RPMI8226 (cell line): ENCODE measurements around the gene PRR15L.

Experiments used
- DNase-seq: peaks from one replicate; pipeline ENCODE4 v3.0.0-alpha.2; 2015

Gene PRR15L

DNA sequence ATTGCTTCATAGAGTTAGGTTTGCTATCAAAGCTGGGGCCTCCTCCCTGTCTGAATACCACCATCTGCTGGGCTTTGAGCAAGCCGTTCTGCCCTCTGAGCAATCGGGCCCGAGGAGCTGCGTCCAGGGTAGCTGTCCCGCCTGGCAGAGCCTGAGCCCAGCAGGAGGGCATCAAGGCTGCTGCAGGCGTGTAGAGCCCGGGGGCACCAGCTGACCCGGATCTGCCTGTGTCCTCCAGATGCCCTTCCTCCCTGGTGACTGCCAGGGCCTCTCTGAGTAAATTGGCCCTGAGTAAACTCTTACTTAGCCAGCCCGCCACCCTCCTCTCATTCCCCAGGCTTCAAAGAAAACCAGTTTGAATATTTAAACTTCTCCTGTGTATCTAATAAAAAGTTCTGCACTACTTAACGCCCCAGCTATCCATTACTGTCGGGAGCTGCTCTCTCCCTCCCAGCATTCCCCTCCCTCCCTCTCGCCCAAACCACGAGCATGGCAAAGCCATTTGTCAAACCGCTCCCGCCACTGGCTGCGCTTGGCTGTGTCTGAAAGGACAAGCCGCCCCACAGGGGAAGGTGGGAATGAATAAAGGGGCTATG lies 29.7 kb upstream of the PRR15L start:
- DNase-seq, result no peak

DNA sequence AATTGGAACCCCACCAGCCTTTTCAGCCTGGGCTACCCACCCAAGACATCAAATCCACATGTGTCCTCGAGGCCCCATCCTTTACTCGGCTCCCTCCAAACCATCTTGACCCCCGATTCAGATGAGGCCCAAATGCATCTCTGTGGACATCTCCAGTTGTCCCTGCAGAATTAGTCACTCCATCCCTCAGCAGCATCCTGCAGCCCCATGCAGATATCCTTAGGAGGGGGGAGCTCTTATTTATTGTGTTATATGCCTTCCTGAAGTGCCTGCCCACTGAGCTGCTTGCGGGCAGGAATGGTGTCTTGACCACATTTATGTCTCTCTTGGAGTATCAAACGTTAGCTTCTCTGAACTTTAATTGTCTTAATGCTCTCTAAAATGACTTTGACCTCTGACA lies 28.8 kb upstream of the PRR15L start:
- no peak for DNase-seq

DNA sequence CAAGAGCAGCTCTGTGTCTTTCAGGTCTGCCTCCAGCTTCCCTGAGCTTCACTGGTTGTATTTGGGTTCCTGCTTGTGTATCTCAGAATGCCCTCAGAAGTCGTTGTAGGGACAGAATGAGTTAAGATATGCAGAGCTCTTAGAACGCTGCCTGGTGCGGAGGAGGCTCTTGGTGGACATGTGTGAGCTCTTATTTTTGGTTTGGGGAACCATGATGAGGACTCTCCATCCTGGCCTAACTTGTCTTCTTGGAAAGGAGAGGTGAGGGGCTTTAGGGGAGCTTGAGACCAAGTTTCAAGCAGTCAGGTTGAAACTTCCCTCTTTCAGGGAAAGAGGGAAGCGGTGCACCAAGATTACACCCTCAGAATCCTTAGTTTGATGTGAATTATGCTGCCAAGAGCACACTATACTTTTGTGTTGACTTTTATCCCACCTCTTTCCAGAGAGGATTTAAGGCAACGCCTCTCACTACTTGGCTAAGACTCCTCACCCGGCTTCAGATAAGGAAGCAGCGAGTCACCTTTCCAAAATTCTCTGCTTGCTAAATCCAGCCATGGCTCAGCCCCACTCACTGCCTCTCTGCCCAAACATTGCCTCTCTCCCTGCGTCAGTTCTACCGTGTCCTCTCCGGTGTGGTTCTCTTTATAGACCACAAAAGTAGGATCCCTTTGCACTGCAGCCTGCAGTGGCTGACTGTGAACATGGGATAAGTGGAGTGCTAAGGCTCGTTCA lies 26.0 kb upstream of the PRR15L start:
- no peak for DNase-seq

DNA sequence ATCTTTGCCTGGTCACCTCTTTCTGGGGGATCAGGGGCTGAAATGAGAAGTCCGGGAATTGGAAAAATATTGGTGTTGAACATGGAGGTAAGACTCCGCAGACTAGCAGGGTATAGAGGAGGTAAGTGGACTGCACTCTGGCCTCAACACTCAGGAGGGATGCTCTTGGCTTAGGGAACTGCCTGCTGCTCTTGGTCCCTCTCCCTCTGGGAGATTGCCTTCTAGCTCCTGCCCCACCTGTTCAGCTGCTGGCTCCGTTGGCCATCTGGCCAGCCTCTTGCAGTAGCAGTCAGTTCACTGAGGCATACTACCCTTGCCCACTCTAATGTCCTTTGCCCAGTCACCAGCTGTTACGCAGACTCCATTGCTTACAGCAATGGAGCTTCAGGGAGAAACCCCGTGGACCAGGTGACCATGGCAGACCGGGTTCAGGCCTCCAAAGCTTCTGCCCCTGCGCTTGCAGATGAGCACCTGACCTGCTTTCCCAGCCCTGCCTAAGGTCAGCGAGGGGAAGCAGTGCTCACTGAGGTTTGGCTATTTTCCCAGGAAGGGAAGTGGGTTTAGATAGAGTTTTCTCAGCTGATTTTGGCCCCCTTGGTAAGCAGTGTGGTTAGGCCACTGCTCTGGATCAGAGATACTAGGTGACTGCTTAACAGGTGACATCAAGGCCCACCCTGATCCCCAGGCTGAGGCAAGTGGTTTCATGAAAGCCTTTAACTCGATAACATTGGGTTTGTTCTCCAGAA lies 25.1 kb upstream of the PRR15L start:
- DNase-seq, result no peak

DNA sequence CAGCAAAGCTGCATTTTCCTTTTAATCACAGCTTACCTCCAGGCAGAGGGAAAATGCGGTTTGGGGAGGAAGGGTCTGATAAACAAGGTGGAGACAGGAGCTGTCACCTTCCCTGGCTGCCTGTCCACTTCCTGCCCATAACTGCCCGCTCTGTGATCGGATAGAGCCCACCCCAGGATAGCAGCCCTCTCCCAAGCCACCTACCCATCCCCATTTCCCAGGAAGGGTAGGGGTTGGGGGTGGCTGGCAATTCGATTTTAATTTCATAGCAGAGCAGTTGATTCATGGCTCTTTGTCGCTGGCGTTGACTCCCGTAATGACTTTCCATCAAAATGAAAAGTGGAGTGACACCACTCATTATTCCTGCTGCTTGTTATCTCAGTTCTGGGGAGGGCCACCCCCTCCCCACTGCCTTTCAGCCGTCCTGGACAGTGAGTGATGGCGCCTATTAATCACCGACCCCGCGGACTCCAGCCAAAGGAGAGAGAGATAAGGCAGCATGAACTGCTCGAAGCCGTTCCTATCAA lies 24.5 kb upstream of the PRR15L start:
- DNase-seq, result no peak

DNA sequence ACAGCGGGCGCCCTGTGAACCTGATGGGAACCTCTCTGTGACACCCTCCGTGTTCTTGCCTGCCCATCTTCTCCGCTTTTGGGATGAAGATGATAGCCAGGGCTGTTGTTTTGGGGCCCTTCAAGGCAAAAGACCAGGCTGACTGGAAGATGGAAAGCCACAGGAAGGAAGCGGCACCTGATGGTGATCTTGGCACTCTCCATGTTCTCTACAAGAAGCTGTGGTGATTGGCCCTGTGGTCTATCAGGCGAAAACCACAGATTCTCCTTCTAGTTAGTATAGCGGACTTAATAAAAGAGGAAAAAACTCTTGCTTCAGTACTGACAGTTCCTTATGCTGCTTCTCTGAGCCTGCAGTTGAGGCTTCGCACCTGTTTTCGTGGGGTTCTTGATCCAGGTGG lies 23.8 kb upstream of the PRR15L start:
- no peak for DNase-seq

DNA sequence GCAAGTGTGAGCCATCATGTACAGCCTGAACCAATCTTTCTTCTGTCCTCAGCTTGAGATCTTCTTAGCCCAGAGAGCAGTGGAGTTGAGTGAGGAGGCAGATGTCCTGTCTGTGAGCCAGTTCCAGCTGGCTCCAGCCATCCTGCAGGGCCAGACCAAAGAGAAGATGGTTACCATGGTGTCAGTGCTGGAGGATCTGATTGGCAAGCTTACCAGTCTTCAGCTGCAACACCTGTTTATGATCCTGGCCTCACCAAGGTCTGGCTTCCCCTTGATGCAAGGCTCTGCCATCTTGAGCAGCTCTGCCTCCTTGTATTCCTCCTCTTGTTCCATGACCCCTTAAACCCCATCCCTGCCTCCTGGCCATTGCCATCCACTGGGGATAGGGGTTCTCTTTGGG lies 22.9 kb upstream of the PRR15L start:
- no peak for DNase-seq

DNA sequence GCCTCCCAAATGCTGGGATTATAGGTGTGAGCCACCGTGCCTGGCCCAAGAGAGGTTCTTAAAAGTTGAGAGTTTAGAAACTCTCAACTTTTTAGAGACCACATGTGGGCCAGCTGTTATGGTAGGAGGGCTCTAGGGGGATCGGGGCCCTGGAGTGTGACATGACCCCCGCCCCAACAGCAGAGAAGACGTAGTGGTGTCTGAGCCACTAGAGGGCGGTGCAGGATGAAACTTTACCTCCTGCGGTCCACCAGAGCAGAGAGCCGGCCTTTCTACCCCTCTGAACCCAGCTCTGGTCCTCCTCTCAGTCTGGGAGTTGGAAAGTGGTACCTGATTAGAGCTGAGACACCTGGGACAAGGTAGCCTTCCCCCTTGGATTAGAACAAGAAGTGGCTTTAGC lies 20.6 kb upstream of the PRR15L start:
- DNase-seq, result peak; percentile 47

DNA sequence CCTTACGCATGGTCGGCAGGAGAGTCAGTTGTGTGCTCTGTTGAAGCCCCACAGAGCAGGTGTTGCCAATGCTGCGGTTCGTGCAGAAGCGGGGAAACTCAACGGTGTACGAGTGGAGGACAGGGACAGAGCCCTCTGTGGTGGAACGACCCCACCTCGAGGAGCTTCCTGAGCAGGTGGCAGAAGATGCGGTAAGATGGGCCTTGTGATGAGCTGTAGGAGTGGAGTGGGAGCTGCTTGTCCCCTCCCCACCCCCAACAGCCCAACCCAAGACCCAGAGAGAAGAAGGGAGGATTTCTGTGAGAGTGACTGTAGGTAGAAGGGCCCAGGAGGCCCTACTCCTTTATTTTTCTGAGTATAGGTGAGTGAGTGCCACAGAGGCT lies 18.1 kb upstream of the PRR15L start:
- DNase-seq, result no peak

DNA sequence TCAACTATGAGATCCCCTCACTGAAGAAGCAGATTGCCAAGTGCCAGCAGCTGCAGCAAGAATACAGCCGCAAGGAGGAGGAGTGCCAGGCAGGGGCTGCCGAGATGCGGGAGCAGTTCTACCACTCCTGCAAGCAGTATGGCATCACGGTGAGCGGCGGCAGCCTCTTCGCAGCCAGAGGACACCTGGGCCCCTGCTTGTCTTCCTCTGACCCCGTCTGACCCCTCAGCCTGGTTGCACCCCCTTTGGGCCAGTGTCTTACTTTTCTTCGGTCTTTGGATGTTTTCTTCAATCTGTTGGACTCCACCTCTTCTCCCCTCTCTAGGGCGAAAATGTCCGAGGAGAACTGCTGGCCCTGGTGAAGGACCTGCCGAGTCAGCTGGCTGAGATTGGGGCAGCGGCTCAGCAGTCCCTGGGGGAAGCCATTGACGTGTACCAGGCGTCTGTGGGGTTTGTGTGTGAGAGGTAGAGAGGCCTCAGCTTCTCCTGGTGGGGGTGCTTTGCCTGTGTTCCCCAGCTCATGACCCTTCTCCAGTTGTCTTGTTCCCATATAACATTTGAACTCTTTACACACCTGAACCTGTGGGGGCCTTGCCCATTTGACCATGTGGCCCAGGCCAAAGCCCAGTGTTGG lies 17.6 kb upstream of the PRR15L start:
- DNase-seq, result no peak

DNA sequence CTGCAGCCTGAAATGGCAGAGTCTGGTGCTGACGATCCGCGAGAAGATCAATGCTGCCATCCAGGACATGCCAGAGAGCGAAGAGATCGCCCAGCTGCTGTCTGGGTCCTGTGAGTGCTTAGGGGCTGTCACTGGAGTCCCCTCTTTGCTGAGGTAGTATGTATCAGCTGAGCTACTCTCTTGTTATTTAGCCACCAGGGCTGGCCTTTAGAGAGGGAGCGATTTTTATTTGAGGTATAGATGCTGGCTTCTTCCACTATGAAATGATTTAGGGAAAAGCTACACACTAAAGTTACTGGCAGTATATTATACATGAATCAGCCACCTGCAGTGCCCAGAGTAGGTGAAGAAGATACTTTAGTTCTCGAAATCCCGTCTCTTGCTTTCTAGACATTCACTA lies 15.9 kb upstream of the PRR15L start:
- DNase-seq, result no peak

DNA sequence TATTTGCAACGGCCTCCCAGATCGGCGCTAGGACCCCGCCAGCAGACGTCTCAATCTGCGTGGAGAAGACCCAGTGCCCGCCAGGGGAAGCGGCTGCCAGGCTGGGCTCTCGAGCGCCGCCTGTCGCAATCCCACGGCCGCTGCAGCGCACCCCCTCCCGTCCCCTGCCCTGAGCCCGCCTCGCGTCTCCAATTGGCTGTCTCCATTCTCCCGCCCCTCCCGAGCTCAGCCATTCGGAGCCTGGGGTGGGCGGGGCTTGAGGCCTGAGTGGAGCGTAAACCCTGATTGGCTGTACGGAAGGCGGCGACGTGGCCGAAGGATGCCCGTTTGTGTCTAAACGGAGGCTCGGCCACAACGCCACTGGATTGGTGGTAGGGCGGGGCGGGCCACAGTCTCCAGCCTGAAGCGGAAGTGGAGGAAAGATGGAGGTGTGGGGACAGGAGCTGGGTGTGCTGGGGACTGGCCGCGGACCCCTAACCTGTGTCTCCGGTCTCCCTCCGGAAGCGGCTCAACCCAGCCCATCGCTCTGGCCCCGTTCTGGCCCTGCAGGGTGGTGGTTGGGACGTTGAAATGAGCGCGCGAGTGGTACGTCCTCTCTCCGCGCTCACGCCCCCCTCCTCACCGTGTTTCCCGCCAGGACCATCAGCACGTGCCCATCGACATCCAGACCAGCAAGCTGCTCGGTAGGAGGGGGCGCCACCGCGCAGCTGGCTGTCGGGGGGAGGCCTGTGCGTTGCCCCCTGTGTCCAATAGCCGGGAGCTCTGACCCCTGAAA lies 13.2 kb upstream of the PRR15L start, which contains the start of gene CDK5RAP3:
TSS of gene CDK5RAP3 (plus strand) at position 389 of the 775 bp plus-strand sequence. CDS start at position 423, 34 bp downstream.
- DNase-seq, result peak; percentile 100

DNA sequence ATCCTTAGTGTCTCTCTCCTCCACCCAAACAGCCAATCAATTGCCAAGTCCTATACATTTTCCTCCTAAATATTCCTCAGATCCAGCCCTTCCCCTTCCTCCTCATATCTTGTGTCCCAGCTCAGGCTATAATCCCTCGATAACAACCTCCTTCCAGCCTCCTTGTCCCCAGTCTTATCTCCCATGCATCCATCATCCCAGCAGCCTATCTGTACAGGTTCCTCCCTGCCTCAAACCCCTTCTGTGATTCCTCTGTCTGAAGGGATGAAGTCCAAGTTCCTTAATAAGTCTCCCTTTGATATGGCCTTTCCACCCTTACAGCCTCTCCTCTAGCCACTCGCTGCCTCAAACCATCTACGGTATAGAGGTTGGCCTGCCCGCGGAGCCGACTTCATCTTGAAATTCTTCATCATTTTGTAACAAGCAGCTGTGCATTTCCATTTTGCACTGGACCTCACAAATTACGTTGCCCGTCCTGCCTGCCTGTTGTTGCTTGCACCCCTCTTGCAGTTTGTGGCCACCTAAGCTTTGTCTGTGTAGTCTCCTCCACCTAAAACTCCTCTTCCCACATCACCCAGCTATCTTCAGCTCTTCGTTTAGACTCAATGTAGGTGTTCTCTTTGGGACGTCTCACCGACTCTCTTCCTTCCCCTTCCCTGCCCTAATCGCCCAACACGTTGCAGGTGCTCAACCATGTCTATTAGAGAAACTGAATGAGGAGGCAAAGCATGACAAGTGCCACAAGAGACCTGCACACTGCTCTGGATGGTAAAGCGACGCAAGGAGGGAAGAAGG lies 12.4 kb upstream of the PRR15L start:
- DNase-seq, result no peak

DNA sequence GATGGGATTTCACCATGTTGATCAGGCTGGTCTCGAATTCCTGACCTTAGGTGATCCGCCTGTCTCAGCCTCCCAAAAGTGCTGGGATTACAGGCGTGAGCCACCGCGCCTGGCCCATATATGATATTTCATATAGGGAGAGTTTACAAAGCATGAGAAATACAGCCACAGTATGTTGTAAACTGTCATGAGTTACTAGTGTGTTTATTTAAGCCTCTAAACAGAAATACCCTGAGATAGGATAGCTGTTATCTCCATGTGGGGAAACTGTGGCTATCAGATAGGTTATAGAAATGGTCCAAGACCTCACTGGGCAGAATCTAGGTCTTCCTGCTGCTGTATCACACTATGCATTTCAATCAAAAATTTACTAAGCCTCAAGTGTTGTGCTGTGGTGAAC lies 11.2 kb upstream of the PRR15L start:
- no peak for DNase-seq

DNA sequence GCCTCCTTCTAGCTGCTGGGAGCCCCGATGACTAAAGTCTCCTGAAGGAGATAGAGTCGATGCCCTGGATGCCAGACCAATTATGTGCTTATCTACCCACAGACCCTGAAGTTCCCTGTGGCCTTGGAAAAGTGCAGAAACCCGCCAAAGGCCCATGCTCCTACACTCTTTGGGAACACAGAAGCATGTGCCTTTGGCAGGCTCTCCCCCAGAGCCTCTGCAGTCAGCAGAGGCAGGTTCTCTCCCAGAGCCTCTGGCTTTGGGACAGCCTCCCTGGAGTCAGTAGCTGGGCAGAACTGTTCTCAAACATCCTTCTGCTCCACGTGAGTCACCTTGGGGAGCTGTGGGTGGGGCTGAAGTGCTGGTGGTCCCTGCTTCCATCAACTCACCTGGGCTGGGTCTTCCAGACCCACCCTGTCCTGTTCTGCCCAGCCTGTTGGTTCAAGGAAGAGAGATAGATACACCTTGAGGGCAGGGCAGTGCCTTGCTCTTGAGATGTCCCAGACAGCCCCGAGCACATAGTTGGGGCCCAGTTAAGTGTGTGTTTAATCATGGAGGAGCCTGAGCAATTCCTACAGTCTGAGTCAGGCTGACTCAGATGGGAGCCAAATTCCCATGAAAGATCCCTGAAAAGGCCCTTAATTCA lies 10.0 kb upstream of the PRR15L start:
- no peak for DNase-seq

DNA sequence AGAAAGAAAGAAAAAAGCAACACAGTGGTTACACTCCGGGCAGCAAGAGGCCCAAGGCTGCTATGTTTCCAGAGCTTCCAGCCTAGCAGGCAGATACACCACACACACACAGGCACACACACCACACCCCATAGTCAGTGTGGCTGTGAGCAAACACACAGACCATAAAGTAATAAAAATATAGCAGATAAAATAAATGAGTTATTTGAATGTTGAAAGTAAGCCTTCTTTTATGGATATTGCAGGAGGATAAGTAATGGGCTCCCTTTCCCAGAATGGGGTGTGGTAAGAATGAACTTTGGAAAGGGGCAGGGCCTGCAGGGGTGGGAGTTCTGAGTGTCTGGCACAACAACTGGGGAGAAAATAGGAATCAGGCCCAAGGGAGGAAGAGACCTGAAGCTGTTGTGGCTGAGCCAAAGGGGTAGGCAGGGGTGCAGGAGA lies 8.4 kb upstream of the PRR15L start:
- no peak for DNase-seq

DNA sequence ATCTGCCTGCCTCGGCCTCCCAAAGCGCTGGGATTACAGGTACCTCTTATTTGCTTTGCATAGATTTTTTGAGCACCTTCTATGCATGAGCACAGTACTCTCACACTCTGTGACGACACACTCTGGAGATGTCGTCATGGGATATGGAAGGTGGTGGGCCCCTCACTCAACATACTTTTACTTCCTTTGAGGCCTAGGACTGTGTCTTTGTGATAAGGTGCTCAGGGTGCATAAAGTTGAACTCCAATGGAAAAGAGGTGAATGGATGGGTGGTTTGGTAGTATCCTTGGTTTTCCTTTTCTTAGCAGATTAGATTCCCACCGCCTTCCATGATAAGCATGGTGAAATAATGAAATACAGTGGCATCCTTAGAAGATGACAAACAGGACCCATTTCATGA lies 7.2 kb upstream of the PRR15L start:
- no peak for DNase-seq

DNA sequence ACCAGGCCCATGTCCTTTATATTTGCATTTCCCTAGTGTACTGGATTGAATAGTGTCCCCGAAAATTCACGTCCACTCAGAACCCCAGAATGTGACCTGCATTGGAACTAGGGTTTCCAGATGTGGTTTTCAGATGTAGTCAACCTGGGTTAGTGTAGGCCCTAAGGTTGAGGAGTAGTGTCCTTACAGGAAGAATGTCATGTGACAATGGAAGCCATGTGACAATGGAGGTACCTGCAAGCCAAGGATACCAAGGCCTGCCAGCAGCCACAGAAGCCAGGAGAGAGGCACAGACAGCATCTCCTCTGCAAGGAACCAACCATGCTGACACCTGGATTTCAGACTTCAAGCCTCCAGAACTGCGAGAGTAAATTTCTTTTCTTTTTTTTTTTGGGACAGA lies 5.2 kb upstream of the PRR15L start:
- DNase-seq, result no peak

DNA sequence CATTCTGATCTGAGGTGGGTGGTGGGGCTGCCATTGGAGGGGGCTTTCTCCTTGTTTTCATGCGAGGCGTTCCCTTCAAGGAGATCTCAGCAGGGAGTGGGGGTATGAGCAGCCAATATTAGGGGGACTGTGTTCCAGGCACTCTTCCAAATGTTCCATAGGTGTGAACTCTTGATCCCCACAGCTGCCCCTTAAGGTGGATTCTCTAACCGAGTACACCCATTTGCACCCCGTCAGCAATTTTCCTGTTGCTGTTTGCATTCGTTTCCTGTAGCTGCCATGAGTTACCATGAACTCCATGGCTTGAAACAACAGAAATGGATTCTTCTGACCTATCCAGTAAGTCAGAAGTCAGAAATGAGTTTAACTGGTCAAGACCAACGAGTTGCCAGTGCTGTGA lies 3.7 kb upstream of the PRR15L start:
- DNase-seq, result peak; percentile 41

DNA sequence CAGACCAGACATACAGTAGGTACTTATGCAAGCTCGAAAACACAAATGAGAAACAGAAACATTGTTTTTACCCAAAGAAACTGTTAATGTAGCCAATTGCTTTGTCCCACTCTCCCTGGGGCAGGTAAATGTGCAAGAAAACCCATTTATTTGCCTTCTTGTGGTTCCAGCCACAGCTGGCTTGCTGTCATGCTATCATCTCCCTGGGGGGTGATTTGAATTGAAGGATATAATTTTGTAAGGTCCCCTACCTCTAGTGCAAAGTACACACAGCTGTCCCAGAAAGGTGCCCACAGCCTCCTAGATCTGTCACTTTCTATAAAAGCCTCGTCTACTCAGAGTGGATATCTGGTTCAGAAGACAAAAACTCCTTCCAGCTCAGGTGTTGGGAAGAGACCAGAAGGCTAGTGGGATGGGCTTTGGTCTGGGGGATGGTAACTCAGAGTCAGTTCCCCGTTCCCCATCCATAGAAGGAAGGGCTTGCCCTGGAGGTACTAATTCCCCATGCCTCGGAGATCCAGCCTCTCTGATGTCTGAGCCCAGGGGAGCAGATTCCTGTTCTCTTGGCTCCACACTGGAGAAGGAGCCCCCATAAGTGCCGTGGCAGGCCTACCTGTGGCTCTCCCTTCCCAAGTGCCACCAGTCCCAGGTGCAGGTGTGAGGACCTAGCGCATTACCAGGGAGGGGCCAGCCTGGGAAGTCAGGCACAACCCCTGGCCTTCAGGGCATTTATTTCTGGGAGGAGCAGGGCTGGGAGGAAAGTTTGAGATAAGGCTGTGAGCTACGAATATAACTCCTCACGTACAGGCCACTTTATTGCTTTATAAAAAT lies 2.4 kb upstream of the PRR15L start:
- DNase-seq, result no peak
